ENCODE results near the gene LRRC8B. TPM values are rescaled to one million over a fixed set of nuclear protein-coding genes. Genes with fewer than 3 reads are reported as not detected.

Gene LRRC8B
- polyA plus RNA-seq, 1 of the 3 experiments (the other 2 are of a cell fraction) = 3.7 TPM

- no peak overlapping the region for H3K27ac ChIP-seq (ENCODE audit: low read depth in 2 of 2, low read length in 1 of 2)
- no peaks in the 10 kb centered on the region for H3F3A ChIP-seq (replicated peaks; ENCODE audit: insufficient read depth)
- H3K27me3 ChIP-seq (ENCODE audit: insufficient read depth) = no peaks in the 10 kb centered on the region
- no peak for TF ChIP-seq TCF12 (IDR thresholded peaks at IDR 0.05)
- TF ChIP-seq SMC3 (IDR thresholded peaks at IDR 0.05; ENCODE audit: low read depth, low read length) = no peak
- no peak for TF ChIP-seq TEAD4 (IDR thresholded peaks at IDR 0.05; ENCODE audit: borderline replicate concordance, insufficient read depth)
- TF ChIP-seq, protein P1, sequence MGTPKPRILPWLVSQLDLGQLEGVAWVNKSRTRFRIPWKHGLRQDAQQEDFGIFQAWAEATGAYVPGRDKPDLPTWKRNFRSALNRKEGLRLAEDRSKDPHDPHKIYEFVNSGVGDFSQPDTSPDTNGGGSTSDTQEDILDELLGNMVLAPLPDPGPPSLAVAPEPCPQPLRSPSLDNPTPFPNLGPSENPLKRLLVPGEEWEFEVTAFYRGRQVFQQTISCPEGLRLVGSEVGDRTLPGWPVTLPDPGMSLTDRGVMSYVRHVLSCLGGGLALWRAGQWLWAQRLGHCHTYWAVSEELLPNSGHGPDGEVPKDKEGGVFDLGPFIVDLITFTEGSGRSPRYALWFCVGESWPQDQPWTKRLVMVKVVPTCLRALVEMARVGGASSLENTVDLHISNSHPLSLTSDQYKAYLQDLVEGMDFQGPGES (IDR thresholded peaks at IDR 0.05; ENCODE audit: low read depth, low read length) = no peak
- no peak for TF ChIP-seq ELF1 (IDR thresholded peaks at IDR 0.05)
- no peak for TF ChIP-seq FOXM1 (IDR thresholded peaks at IDR 0.05; ENCODE audit: low read depth)
- no peak for TF ChIP-seq FOSL2 (IDR thresholded peaks at IDR 0.05; ENCODE audit: borderline replicate concordance, low read depth)
- TF ChIP-seq EP300 (IDR thresholded peaks at IDR 0.05; ENCODE audit: borderline replicate concordance in 1 of 2, low read depth in 1 of 2, low read length in 1 of 2) = no peak
- no peak for TF ChIP-seq JUND (IDR thresholded peaks at IDR 0.05)
- TF ChIP-seq, protein P2, sequence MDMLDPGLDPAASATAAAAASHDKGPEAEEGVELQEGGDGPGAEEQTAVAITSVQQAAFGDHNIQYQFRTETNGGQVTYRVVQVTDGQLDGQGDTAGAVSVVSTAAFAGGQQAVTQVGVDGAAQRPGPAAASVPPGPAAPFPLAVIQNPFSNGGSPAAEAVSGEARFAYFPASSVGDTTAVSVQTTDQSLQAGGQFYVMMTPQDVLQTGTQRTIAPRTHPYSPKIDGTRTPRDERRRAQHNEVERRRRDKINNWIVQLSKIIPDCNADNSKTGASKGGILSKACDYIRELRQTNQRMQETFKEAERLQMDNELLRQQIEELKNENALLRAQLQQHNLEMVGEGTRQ (IDR thresholded peaks at IDR 0.05; ENCODE audit: borderline replicate concordance, low read depth, low read length) = no peak
- H2AFZ ChIP-seq (ENCODE audit: low read depth) = no peak overlapping the region
- no peaks in the 10 kb centered on the region for H4K20me1 ChIP-seq (ENCODE audit: insufficient read depth)
- CTCF ChIA-PET = interaction anchor here (0.8 to 1.8 kb wide), 3 partner anchors 9 to 92 kb away, joined by 3 to 4 read pairs (median 3); no protein-coding TSS in a partner anchor
- no peak for DNase-seq
- 83% methylated on average over 3 of the region's 3 CpGs for WGBS (ENCODE audit: low lambda C conversion rate)
- H3K36me3 ChIP-seq (replicated peaks in 1 of 2; ENCODE audit: control insufficient read depth in 1 of 2, insufficient read depth in 2 of 2, low read length in 1 of 2) = peaks cover 0 to 12% of the 10 kb centered on the region in 2 experiments
- no peaks in the 10 kb centered on the region for H3K9me2 ChIP-seq
- H3K4me1 ChIP-seq (ENCODE audit: control insufficient read depth in 1 of 2, insufficient read depth in 2 of 2, low read depth in 1 of 2, low read length in 1 of 2) = peaks cover 4 to 8% of the 10 kb centered on the region in 2 experiments; a peak in 3 of 4 replicates
- no peak overlapping the region for H3K4me2 ChIP-seq
- no peak overlapping the region for H3K4me3 ChIP-seq (ENCODE audit: low read depth in 2 of 2, low read length in 1 of 2)
- no peaks in the 10 kb centered on the region for H3K9me3 ChIP-seq
- H3K9ac ChIP-seq = no peak overlapping the region
- no peaks in the 10 kb centered on the region for H3K79me2 ChIP-seq (ENCODE audit: insufficient read depth)
- POLR2A ChIA-PET = no interaction called here
Measured at GRCh38 chr1:89576013-89576412, 51.4 kb downstream of the LRRC8B start.

DNA sequence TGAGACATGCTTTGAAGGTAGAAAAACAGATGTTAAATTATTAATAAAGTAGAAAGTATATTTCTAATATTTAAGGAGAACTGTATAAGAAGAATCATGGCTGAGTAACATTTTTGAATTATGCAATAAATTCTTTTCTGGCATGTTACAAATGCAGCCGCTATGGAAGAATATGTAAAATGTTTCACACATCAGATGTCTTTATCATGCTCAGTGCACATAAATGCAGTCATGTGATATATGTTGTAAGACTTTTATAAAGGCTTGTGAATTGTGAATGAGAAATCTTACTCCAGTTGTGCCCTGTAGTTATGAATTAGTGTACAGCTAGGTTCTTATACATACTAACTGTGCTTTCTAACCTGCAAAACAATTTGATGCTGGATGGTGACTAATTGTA lies 53.5 kb downstream of the LRRC8B start:
- Histone ChIP-seq H3K9ac (no peak overlapping the region), H3K9me3 (no peaks in the 10 kb centered on the region), H3K4me2 (no peak overlapping the region), H2AFZ (ENCODE audit: low read depth) (no peak overlapping the region), H3K36me3 (replicated peaks in 1 of 2; ENCODE audit: control insufficient read depth in 1 of 2, insufficient read depth in 2 of 2, low read length in 1 of 2) (peaks cover 0 to 24% of the 10 kb centered on the region in 2 experiments), H3K4me1 (ENCODE audit: control insufficient read depth in 1 of 2, insufficient read depth in 2 of 2, low read depth in 1 of 2, low read length in 1 of 2) (peaks cover 4 to 8% of the 10 kb centered on the region in 2 experiments; a peak in 3 of 4 replicates), H3K4me3 (ENCODE audit: low read depth in 2 of 2, low read length in 1 of 2) (no peak overlapping the region), H3K79me2 (ENCODE audit: insufficient read depth) (no peaks in the 10 kb centered on the region), H3K27ac (ENCODE audit: low read depth in 2 of 2, low read length in 1 of 2) (no peak overlapping the region), H3K9me2 (no peaks in the 10 kb centered on the region), H4K20me1 (ENCODE audit: insufficient read depth) (no peaks in the 10 kb centered on the region), H3F3A (replicated peaks; ENCODE audit: insufficient read depth) (no peaks in the 10 kb centered on the region), H3K27me3 (ENCODE audit: insufficient read depth) (no peaks in the 10 kb centered on the region)
- no peak for DNase-seq
- TF ChIP-seq FOSL2 (IDR thresholded peaks at IDR 0.05; ENCODE audit: borderline replicate concordance, low read depth) (no peak), CHD2 (IDR thresholded peaks at IDR 0.05; ENCODE audit: low read length, partially characterized antibody) (no peak), NFIC (IDR thresholded peaks at IDR 0.05; ENCODE audit: borderline replicate concordance) (no peak), RCOR1 (IDR thresholded peaks at IDR 0.05; ENCODE audit: low read length) (no peak), CTCF (IDR thresholded peaks at IDR 0.05) (no peak), FOXM1 (IDR thresholded peaks at IDR 0.05; ENCODE audit: low read depth) (no peak)
- whole genome bisulfite sequencing (ENCODE audit: low lambda C conversion rate) = 95% methylated on average over 1 of the region's 1 CpG
- ChIA-PET POLR2A (no interaction called here), CTCF (interaction anchor here (0.9 kb wide), 1 partner anchor 95 kb away, joined by 3 read pairs; no protein-coding TSS in a partner anchor)
